HG03432 (cell line): ENCODE results near the gene TRAF2.

Source experiments
- ATAC-seq: cut with Tn5 transposase; IDR thresholded peaks from one replicate; pipeline ENCODE4 v1.9.1; 2021; ENCODE audit warnings: mild to moderate bottlenecking, moderate library complexity; ENCODE audit not compliant: unreplicated experiment

Gene TRAF2

GRCh38 chr9:136846376-136847087 lies 39.8 kb upstream of the TRAF2 start:
- ATAC-seq = no peak

GRCh38 chr9:136847088-136847825 lies 39.1 kb upstream of the TRAF2 start:
- no peak for ATAC-seq

- no peak for ATAC-seq
Measured at GRCh38 chr9:136847826-136848392, 38.4 kb upstream of the TRAF2 start.

- no peak for ATAC-seq
Measured at GRCh38 chr9:136848393-136849037, 37.8 kb upstream of the TRAF2 start.

- peak; percentile 75 for ATAC-seq
Measured at GRCh38 chr9:136849038-136849959, 37.0 kb upstream of the TRAF2 start, which contains the start of gene PHPT1. TSS of gene PHPT1 (plus strand) at chr9:136849409. CDS start at chr9:136849431, 22 bp downstream.

GRCh38 chr9:136849960-136850865 lies 36.1 kb upstream of the TRAF2 start:
- no peak for ATAC-seq

- no peak for ATAC-seq
Measured at GRCh38 chr9:136850866-136851775, 35.2 kb upstream of the TRAF2 start.

GRCh38 chr9:136851941-136852663 lies 34.2 kb upstream of the TRAF2 start, which contains the start of gene MAMDC4:
TSS of gene MAMDC4 (plus strand) at chr9:136852346. CDS start at chr9:136852417, 71 bp downstream.
- ATAC-seq = no peak

GRCh38 chr9:136852664-136853595 lies 33.4 kb upstream of the TRAF2 start:
- ATAC-seq = no peak

GRCh38 chr9:136853596-136854112 lies 32.7 kb upstream of the TRAF2 start:
- no peak for ATAC-seq

GRCh38 chr9:136854113-136854841 lies 32.0 kb upstream of the TRAF2 start:
- ATAC-seq = no peak

GRCh38 chr9:136854842-136855460 lies 31.4 kb upstream of the TRAF2 start:
- ATAC-seq = no peak

GRCh38 chr9:136855461-136856078 lies 30.7 kb upstream of the TRAF2 start:
- ATAC-seq = no peak

GRCh38 chr9:136856079-136856476 lies 30.2 kb upstream of the TRAF2 start:
- no peak for ATAC-seq
